Transverse colon (tissue), 4 donors: Measurements from ENCODE around the gene EIF4E2. TPM values are rescaled to one million over a fixed set of nuclear protein-coding genes. Genes with fewer than 3 reads are reported as not detected.
"Not testable (repeated sequence)": the region's sequence is repeated elsewhere in the genome, so short reads cannot be mapped to it uniquely, and the experiment has no call there.

Source experiments
- DNase-seq: peaks from one replicate; pipeline ENCODE4 v3.0.0-alpha.2; 2019
- H3K27ac ChIP-seq, 4 donors: fragments of 200-600 bp; sonication (generic); 2 replicates each; pipeline ENCODE4 v1.5.1; 2016 to 2018; ENCODE audit warnings: inconsistent platforms in 4 of 4
- H3K27me3 ChIP-seq: fragments of 200-600 bp; sonication (generic); 2 replicates; pipeline ENCODE4 v1.5.1; 2017; ENCODE audit warnings: inconsistent platforms
- H3K36me3 ChIP-seq, 4 donors: fragments of 200-600 bp; sonication (generic); 2 replicates each; pipeline ENCODE4 v1.5.1; 2017 to 2019; ENCODE audit warnings: inconsistent platforms in 4 of 4
- H3K4me1 ChIP-seq, 4 donors: fragments of 200-600 bp; sonication (generic); 2 replicates each; pipeline ENCODE4 v1.5.1; 2017 to 2020; ENCODE audit warnings: inconsistent platforms in 4 of 4
- H3K4me3 ChIP-seq, 4 donors: fragments of 200-600 bp; sonication (generic); 1 replicate in 1 of 4; 2 replicates in 3 of 4; pipeline versions ENCODE4 v1.5.1 to v1.6.1; 2017 to 2019; ENCODE audit warnings: inconsistent platforms in 4 of 4
- H3K9me3 ChIP-seq, 2 donors: fragments of 200-600 bp; sonication (generic); 2 replicates each; pipeline ENCODE4 v1.5.1; 2017 to 2019; ENCODE audit warnings: inconsistent platforms in 2 of 2
- EP300 ChIP-seq: sonication (generic); formaldehyde crosslinking; IDR thresholded peaks from one replicate; pipeline ENCODE4 v1.6.1; 2017; ENCODE audit warnings: antibody characterized with exemption, low read depth
- POLR2A ChIP-seq: fragments of 450-650 bp; IDR thresholded peaks from one replicate; pipeline ENCODE4 v1.6.1; 2016; ENCODE audit warnings: antibody characterized with exemption, mild to moderate bottlenecking, moderate library complexity
- POLR2AphosphoS5 ChIP-seq, 3 donors: sonication (generic); formaldehyde crosslinking; IDR thresholded peaks; one replicate each; pipeline ENCODE4 v1.6.1; 2016; ENCODE audit warnings: antibody characterized with exemption in 3 of 3
- whole genome bisulfite sequencing, 2 donors: methylation state at CpG; one replicate each; pipeline ENCODE4 v1.1.5; 2018; ENCODE audit warnings: low coverage in 1 of 2; 5-methylcytosine and 5-hydroxymethylcytosine counted together
- in situ Hi-C, 4 donors: fragments of 200-750 bp; cut with MboI; loops; one replicate each; pipeline versions ENCODE4 v1.15.0 to v1.15.1; 2017; ENCODE audit warnings: low sequenced_read_pairs in 3 of 4, low pct_ligation_motif_present in 1 of 4, low pct_unique_long_range_greater_than_20kb in 1 of 4
- intact Hi-C: fragments of 100-400 bp; cut with DNase I; formaldehyde crosslinking; loops from one replicate; pipeline ENCODE4 v1.15.1; 2023; ENCODE audit warnings: low total_unique reads
- total RNA-seq, 4 donors: library from RNA; depleted of rRNA; stranded (reverse); fragments of >200 nt; gene quantifications; one replicate each; pipeline ENCODE4 v1.1.0, GENCODE V29; 2016
- TF ChIP-seq, protein P1 (sequence below), 5 experiments: fragments of 200-600 bp in 3 of 5; fragments of 450-650 bp in 2 of 5; sonication (generic) in 3 of 5; IDR thresholded peaks; 1 replicate in 2 of 5; 2 replicates in 3 of 5; pipeline ENCODE4 v1.5.1; 2016 to 2017; ENCODE audit warnings: antibody characterized with exemption in 5 of 5, inconsistent platforms in 3 of 5, mild to moderate bottlenecking in 2 of 5, moderate library complexity in 1 of 5

Gene EIF4E2
- total RNA-seq, 4 donors from 2014 or later = 46.0 to 2,324 (median 55.7) TPM

DNA sequence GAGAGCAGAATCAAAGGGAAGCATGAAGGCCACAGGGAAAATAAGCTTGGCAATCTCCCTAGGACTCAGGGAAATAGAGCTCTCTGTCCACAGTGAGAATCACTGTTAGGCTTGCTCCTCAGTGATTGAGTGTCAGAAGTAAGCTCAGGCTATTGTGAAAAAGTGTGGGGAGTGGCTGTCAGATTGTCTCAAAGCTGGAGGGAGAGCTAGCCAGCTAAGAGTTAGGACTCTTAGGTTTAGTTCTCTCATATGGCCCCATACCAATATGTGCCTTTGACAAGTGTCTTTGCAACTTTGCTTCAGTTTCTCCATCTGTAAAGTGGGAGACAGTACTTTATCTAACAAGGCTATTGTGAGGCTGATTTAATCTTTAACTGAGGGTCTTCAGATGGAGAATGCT is 17.2 kb downstream of the EIF4E2 start:
- Histone ChIP-seq H3K4me1 (peaks cover 0 to 24% (median 10%) of the 10 kb centered on the region in 4 donors), H3K9me3 (no peaks in the 10 kb centered on the region), H3K36me3 (peaks cover 0 to 80% (median 29%) of the 10 kb centered on the region in 4 donors), H3K27me3 (no peaks in the 10 kb centered on the region), H3K27ac (peak overlapping the region in 1 of 4 donors; percentile 6), H3K4me3 (no peak overlapping the region)
- intact Hi-C loops (no loop called here), in situ Hi-C loops (no loop called here)
- TF ChIP-seq POLR2AphosphoS5 (IDR thresholded peaks at IDR 0.05) (no peak), POLR2A (no peak), EP300 (no peak)
- TF ChIP-seq, protein P1, sequence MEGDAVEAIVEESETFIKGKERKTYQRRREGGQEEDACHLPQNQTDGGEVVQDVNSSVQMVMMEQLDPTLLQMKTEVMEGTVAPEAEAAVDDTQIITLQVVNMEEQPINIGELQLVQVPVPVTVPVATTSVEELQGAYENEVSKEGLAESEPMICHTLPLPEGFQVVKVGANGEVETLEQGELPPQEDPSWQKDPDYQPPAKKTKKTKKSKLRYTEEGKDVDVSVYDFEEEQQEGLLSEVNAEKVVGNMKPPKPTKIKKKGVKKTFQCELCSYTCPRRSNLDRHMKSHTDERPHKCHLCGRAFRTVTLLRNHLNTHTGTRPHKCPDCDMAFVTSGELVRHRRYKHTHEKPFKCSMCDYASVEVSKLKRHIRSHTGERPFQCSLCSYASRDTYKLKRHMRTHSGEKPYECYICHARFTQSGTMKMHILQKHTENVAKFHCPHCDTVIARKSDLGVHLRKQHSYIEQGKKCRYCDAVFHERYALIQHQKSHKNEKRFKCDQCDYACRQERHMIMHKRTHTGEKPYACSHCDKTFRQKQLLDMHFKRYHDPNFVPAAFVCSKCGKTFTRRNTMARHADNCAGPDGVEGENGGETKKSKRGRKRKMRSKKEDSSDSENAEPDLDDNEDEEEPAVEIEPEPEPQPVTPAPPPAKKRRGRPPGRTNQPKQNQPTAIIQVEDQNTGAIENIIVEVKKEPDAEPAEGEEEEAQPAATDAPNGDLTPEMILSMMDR (IDR thresholded peaks at IDR 0.05) = no peak
- DNase-seq = no peak

DNA sequence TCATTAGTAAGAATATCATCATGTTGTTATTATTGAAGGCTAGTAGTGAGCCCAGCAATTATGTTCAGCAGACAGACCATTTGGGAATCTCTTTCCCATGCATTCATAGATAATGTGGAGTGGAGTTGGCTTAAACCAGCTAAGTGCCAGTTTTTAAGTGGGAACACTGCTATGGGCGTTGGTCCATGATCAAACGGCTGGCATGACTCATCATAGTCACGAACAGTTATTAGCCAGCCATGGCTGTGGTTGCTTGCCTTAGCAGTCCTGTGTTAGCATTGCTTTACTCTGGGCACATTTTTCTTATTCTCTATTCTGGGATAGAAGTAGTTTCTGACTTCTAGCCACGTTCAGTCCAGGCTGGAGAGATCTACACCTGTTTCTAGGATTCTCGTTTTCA is 17.7 kb downstream of the EIF4E2 start:
- H3K27ac ChIP-seq = peak overlapping the region in 2 of 4 donors; percentile 12 to 14
- H3K36me3 ChIP-seq = peaks cover 0 to 77% (median 29%) of the 10 kb centered on the region in 4 donors
- no peak for DNase-seq
- 48 to 57% methylated on average over 5 of the region's 5 CpGs for WGBS, 2 donors
- in situ Hi-C loops (no loop called here), intact Hi-C loops (no loop called here)
- no peaks in the 10 kb centered on the region for H3K27me3 ChIP-seq
- H3K4me1 ChIP-seq = peaks cover 0 to 27% (median 11%) of the 10 kb centered on the region in 4 donors
- no peak for TF ChIP-seq EP300
- no peak for TF ChIP-seq POLR2A
- TF ChIP-seq, protein P1 (IDR thresholded peaks at IDR 0.05) = no peak
- TF ChIP-seq POLR2AphosphoS5 (IDR thresholded peaks at IDR 0.05) = no peak
- no peak overlapping the region for H3K4me3 ChIP-seq
- H3K9me3 ChIP-seq = no peaks in the 10 kb centered on the region

DNA sequence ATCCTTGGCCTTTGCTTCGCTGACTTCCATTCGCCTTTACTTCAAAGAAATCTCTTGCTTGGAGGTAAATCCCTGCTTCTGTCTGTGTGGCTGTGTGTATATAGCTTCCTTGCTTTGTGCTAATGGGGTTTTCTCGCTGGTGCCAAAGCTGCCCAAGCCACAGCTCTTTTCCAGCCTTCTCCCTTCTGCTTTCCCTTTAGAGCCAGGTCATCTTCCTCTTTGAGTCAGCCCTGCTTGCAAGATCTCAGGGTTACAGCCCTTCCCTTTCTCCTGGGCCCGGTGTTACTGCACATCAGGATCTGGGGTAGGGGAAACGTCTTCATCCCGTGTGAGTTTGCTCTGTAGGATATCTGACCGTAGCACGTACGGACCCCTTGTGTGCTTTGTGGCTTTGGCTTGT is 19.1 kb downstream of the EIF4E2 start:
- H3K27me3 ChIP-seq = no peaks in the 10 kb centered on the region
- intact Hi-C loops (no loop called here), in situ Hi-C loops (no loop called here)
- TF ChIP-seq EP300 = no peak
- TF ChIP-seq POLR2AphosphoS5 (IDR thresholded peaks at IDR 0.05) = no peak
- TF ChIP-seq, protein P1 (IDR thresholded peaks at IDR 0.05) = no peak
- no peak for TF ChIP-seq POLR2A
- H3K27ac ChIP-seq = no peak overlapping the region
- no peak for DNase-seq
- WGBS, 2 donors = 98 to 100% methylated on average over 1 to 9 of the region's 9 CpGs
- H3K9me3 ChIP-seq = no peaks in the 10 kb centered on the region
- peaks cover 0 to 27% (median 13%) of the 10 kb centered on the region in 4 donors for H3K4me1 ChIP-seq
- peaks cover 0 to 77% (median 26%) of the 10 kb centered on the region in 4 donors for H3K36me3 ChIP-seq
- H3K4me3 ChIP-seq = no peak overlapping the region

DNA sequence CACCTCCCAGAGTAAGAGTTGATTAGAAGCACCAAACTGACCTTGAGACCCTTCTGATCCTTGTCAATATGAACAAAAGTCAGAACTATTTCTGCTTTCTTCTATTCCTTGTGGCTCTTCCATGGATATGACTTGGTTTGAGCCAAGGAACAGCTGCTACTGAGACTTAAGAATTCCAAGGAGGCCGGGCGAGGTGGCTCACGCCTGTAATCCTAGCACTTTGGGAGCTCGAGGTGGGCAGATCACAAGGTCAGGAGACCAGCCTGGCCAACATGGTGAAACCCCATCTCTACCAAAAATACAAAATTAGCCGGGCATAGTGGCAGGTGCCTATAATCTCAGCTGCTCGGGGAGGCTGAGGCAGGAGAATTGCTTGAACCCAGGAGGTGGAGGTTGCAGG is 20.0 kb downstream of the EIF4E2 start:
- H3K27me3 ChIP-seq, H3K9me3 ChIP-seq, in situ Hi-C loops, DNase-seq, intact Hi-C loops, H3K4me3 ChIP-seq: not testable (repeated sequence)
- H3K36me3 ChIP-seq = peaks cover 0 to 67% (median 21%) of the 10 kb centered on the region in 4 donors
- H3K4me1 ChIP-seq = peaks cover 0 to 27% (median 13%) of the 10 kb centered on the region in 4 donors
- peak overlapping the region in 1 of 4 donors; percentile 13 for H3K27ac ChIP-seq
- WGBS, 2 donors = 100% methylated on average over 6 of the region's 6 CpGs; no CpG with 5 or more reads in 1 of the 2 donors

DNA sequence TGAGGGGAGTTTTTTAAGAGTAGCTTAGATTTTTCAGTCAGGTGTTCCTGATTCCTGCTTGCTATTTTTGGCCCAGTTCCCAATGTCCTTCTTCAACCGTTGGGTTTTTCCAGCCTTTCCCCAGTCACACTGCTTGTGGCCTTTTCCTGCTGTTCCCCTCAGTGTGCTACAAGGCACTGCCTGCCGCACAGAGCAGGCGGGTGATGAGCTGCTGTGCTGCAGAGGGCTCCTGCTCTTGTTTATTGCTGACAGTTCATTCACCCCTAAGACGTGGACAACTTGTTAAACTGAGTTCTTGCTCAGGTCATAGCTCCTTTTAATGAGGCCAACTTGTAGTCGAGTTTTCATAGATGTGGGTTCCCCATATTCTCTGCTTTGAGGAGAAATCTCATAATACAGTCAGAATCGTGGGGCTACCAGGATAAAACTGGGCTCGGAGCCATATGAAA is 20.6 kb downstream of the EIF4E2 start:
- no peak for TF ChIP-seq POLR2A
- no peaks in the 10 kb centered on the region for H3K9me3 ChIP-seq
- in situ Hi-C loops (no loop called here), intact Hi-C loops (no loop called here)
- WGBS, 2 donors = 17 to 72% methylated on average over 1 to 7 of the region's 7 CpGs
- H3K36me3 ChIP-seq = peaks cover 0 to 62% (median 18%) of the 10 kb centered on the region in 4 donors
- H3K4me1 ChIP-seq = peaks cover 0 to 27% (median 13%) of the 10 kb centered on the region in 4 donors
- H3K4me3 ChIP-seq = no peak overlapping the region
- H3K27me3 ChIP-seq = no peaks in the 10 kb centered on the region
- no peak for DNase-seq
- peak overlapping the region in 1 of 4 donors; percentile 13 for H3K27ac ChIP-seq
